ENCODE data around the gene RBM5.

The RBM5 gene

DNA sequence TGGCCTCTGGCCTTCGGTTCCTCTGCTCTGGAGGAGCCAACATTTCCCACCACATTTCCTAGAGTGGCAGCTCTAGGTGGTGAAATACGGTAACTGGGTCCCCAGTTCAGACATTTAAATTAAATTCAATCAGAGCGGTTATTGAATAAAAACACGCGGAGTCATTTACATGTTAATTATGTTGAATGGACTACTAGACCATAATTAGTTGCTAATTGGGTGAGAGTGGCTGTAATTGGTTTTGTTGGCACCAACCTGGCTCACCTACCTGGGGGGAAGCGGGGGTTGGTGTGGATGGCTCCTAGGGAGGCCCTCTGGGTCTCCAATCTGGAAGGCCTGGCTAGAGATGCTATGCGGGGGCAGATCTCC lies 79.1 kb downstream of the RBM5 start:
- TF ChIP-seq, protein P1, sequence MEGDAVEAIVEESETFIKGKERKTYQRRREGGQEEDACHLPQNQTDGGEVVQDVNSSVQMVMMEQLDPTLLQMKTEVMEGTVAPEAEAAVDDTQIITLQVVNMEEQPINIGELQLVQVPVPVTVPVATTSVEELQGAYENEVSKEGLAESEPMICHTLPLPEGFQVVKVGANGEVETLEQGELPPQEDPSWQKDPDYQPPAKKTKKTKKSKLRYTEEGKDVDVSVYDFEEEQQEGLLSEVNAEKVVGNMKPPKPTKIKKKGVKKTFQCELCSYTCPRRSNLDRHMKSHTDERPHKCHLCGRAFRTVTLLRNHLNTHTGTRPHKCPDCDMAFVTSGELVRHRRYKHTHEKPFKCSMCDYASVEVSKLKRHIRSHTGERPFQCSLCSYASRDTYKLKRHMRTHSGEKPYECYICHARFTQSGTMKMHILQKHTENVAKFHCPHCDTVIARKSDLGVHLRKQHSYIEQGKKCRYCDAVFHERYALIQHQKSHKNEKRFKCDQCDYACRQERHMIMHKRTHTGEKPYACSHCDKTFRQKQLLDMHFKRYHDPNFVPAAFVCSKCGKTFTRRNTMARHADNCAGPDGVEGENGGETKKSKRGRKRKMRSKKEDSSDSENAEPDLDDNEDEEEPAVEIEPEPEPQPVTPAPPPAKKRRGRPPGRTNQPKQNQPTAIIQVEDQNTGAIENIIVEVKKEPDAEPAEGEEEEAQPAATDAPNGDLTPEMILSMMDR (IDR thresholded peaks at IDR 0.05; ENCODE audit: extremely low read depth, missing control alignments), result no peak
- no peak for DNase-seq (ENCODE audit: low spot score)

DNA sequence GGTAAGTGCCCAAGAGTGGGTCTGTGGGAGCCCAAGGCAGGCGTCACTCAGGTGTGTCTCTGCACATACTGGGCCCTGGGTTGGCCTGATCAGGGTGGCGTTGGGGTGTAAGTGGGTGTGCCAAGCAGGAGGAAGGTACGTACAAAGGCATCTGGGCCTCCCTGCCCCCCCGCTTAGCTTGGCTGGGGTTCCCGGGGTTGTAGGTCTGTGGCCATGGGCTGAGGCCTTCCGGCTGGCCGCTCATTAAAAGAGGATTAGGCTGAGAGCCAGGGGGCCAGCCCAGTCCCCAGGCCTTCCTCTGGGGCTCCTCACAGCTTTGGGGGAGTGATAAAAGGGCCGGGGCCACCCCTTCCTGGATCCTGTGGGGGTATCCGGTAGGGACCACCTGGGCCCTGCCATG lies 79.7 kb downstream of the RBM5 start:
- TF ChIP-seq, protein P1 (IDR thresholded peaks at IDR 0.05; ENCODE audit: extremely low read depth, missing control alignments), result no peak
- DNase-seq (ENCODE audit: low spot score), result no peak

All from GM20000 (cell line).